Measurements from ENCODE around the gene BCAS3.

Gene BCAS3

GRCh38 chr17:61314368-61315078, 636.9 kb downstream of the BCAS3 start:
- intact Hi-C loops (cut with DNase I; ENCODE audit: low total_unique reads), result no loop called here
- peak overlapping the region; percentile 79 to 83 for H3K27ac ChIP-seq
- peak; percentile 79 to 92 for DNase-seq
- no peaks in the 10 kb centered on the region for H3K9me3 ChIP-seq
- H3K4me1 ChIP-seq, result peaks cover 3 to 40% (median 27%) of the 10 kb centered on the region in 4 donors
- no peaks in the 10 kb centered on the region for H3K27me3 ChIP-seq
- H3K4me3 ChIP-seq, result peak overlapping the region in 1 of 2 donors; percentile 18
- TF ChIP-seq CTCF (IDR thresholded peaks at IDR 0.05), result peak; percentile 12 to 38
- no peaks in the 10 kb centered on the region for H3K36me3 ChIP-seq

GRCh38 chr17:61316633-61317032, 639.0 kb downstream of the BCAS3 start:
- Histone ChIP-seq H3K9me3 (no peaks in the 10 kb centered on the region), H3K4me1 (peaks cover 3 to 33% (median 25%) of the 10 kb centered on the region in 4 donors), H3K27me3 (no peaks in the 10 kb centered on the region), H3K27ac (no peak overlapping the region), H3K36me3 (no peaks in the 10 kb centered on the region), H3K4me3 (no peak overlapping the region)
- TF ChIP-seq CTCF (IDR thresholded peaks at IDR 0.05), result no peak
- intact Hi-C loops (cut with DNase I; ENCODE audit: low total_unique reads), result no loop called here
- no peak for DNase-seq

GRCh38 chr17:61317779-61318178, 640.1 kb downstream of the BCAS3 start:
- TF ChIP-seq CTCF (IDR thresholded peaks at IDR 0.05), result no peak
- DNase-seq, result no peak
- intact Hi-C loops (cut with DNase I; ENCODE audit: low total_unique reads), result no loop called here

GRCh38 chr17:61318684-61319098, 641.0 kb downstream of the BCAS3 start:
- no peak for TF ChIP-seq CTCF (IDR thresholded peaks at IDR 0.05)
- Histone ChIP-seq H3K27ac (no peak overlapping the region), H3K27me3 (no peaks in the 10 kb centered on the region), H3K4me1 (peaks cover 3 to 42% (median 27%) of the 10 kb centered on the region in 4 donors), H3K4me3 (no peak overlapping the region), H3K36me3 (no peaks in the 10 kb centered on the region), H3K9me3 (no peaks in the 10 kb centered on the region)
- intact Hi-C loops (cut with DNase I; ENCODE audit: low total_unique reads), result no loop called here
- DNase-seq, result no peak

More at GRCh38 chr17:61317779-61318178, 640.1 kb downstream of the BCAS3 start:
- H3K36me3 ChIP-seq, result no peaks in the 10 kb centered on the region
- H3K4me3 ChIP-seq, result no peak overlapping the region
- H3K27me3 ChIP-seq, result no peaks in the 10 kb centered on the region
- H3K4me1 ChIP-seq, result peaks cover 3 to 42% (median 31%) of the 10 kb centered on the region in 4 donors
- H3K27ac ChIP-seq, result no peak overlapping the region
- H3K9me3 ChIP-seq, result no peaks in the 10 kb centered on the region

- no peak for DNase-seq
- Histone ChIP-seq H3K27ac (no peak overlapping the region), H3K4me3 (no peak overlapping the region), H3K27me3 (no peaks in the 10 kb centered on the region), H3K36me3 (no peaks in the 10 kb centered on the region), H3K9me3 (no peaks in the 10 kb centered on the region), H3K4me1 (peaks cover 0 to 47% (median 25%) of the 10 kb centered on the region in 4 donors)
- TF ChIP-seq CTCF (IDR thresholded peaks at IDR 0.05), result no peak
- intact Hi-C loops (cut with DNase I; ENCODE audit: low total_unique reads), result no loop called here
Measured at GRCh38 chr17:61321344-61321743, 643.7 kb downstream of the BCAS3 start.

Measured in tibial artery (tissue), 4 donors.